GM21367 (cell line): ENCODE results near the gene NBAS.
"Not testable (repeated sequence)": the region's sequence is repeated elsewhere in the genome, so short reads cannot be mapped to it uniquely, and the experiment has no call there.

ENCODE experiments used
- ATAC-seq: cut with Tn5 transposase; IDR thresholded peaks from one replicate; pipeline ENCODE4 v1.9.1; 2021; ENCODE audit not compliant: unreplicated experiment

Gene NBAS

GRCh38 chr2:15533860-15534480 lies 27.2 kb downstream of the NBAS start:
- no peak for ATAC-seq

GRCh38 chr2:15532996-15533395 lies 28.1 kb downstream of the NBAS start:
- ATAC-seq = no peak

GRCh38 chr2:15531095-15531854 lies 29.9 kb downstream of the NBAS start:
- no peak for ATAC-seq

GRCh38 chr2:15527074-15527739 lies 33.9 kb downstream of the NBAS start:
- ATAC-seq = no peak

GRCh38 chr2:15521641-15522181 lies 39.4 kb downstream of the NBAS start:
- no peak for ATAC-seq

GRCh38 chr2:15520346-15520745 lies 40.8 kb downstream of the NBAS start:
- ATAC-seq = no peak

GRCh38 chr2:15518759-15519158 lies 42.4 kb downstream of the NBAS start:
- ATAC-seq = not testable (repeated sequence)

- no peak for ATAC-seq
These were observed 43.3 kb downstream of the NBAS start for GRCh38 chr2:15517793-15518192.

- no peak for ATAC-seq
These were observed 49.4 kb downstream of the NBAS start for GRCh38 chr2:15511686-15512085.

- ATAC-seq = no peak
These were observed 50.6 kb downstream of the NBAS start for GRCh38 chr2:15510552-15510951.

- ATAC-seq = no peak
These were observed 51.0 kb downstream of the NBAS start for GRCh38 chr2:15510131-15510530.

GRCh38 chr2:15507697-15508096 lies 53.4 kb downstream of the NBAS start:
- ATAC-seq = no peak

GRCh38 chr2:15507061-15507460 lies 54.1 kb downstream of the NBAS start:
- no peak for ATAC-seq

- no peak for ATAC-seq
These were observed 54.8 kb downstream of the NBAS start for GRCh38 chr2:15506229-15506819.

- no peak for ATAC-seq
These were observed 56.1 kb downstream of the NBAS start for GRCh38 chr2:15504882-15505663.

- not testable (repeated sequence) for ATAC-seq
These were observed 61.9 kb downstream of the NBAS start for GRCh38 chr2:15499251-15499650.

GRCh38 chr2:15498554-15498953 lies 62.6 kb downstream of the NBAS start:
- ATAC-seq = no peak

- ATAC-seq = no peak
These were observed 66.3 kb downstream of the NBAS start for GRCh38 chr2:15494877-15495276.

GRCh38 chr2:15492773-15493325 lies 68.3 kb downstream of the NBAS start:
- no peak for ATAC-seq

GRCh38 chr2:15486770-15487169 lies 74.4 kb downstream of the NBAS start:
- ATAC-seq = no peak
